Esophagus (tissue), 2 donors: Measurements from ENCODE around the gene ANKH. TPM values are rescaled to one million over a fixed set of nuclear protein-coding genes. Genes with fewer than 3 reads are reported as not detected.
A peak's percentile ranks its signal among the peaks of the same experiment; 100 is the strongest.

ENCODE experiments used
- H3K27ac ChIP-seq, 2 donors: one replicate each; pipeline ENCODE4 v1.5.1; 2013; ENCODE audit warnings: low read depth in 2 of 2, mild to moderate bottlenecking in 2 of 2, inconsistent platforms in 1 of 2, low read length in 1 of 2, moderate library complexity in 1 of 2
- H3K27me3 ChIP-seq, 2 donors: one replicate each; pipeline ENCODE4 v1.6.1; 2013; ENCODE audit warnings: low read length in 2 of 2, control low read depth in 1 of 2, mild to moderate bottlenecking in 1 of 2; ENCODE audit not compliant: insufficient read depth in 2 of 2, control insufficient read depth in 1 of 2
- H3K36me3 ChIP-seq, 2 donors: one replicate each; pipeline ENCODE4 v1.6.1; 2013; ENCODE audit warnings: low read length in 1 of 2; ENCODE audit not compliant: control insufficient read depth in 2 of 2, insufficient read depth in 2 of 2
- H3K4me1 ChIP-seq, 2 donors: one replicate each; pipeline ENCODE4 v1.6.1; 2013; ENCODE audit warnings: low read length in 1 of 2; ENCODE audit not compliant: control insufficient read depth in 2 of 2, insufficient read depth in 2 of 2
- H3K4me3 ChIP-seq, 2 donors: one replicate each; pipeline ENCODE4 v1.5.1; 2013; ENCODE audit warnings: low read length in 2 of 2, mild to moderate bottlenecking in 2 of 2, low read depth in 1 of 2, moderate library complexity in 1 of 2
- H3K9me3 ChIP-seq, 2 donors: one replicate each; pipeline ENCODE4 v1.6.1; 2013; ENCODE audit warnings: mild to moderate bottlenecking in 2 of 2, low read depth in 1 of 2, low read length in 1 of 2, moderate library complexity in 1 of 2; ENCODE audit not compliant: control insufficient read depth in 2 of 2, insufficient read depth in 1 of 2
- WGBS, 2 donors: extraction: QIAGEN DNeasy Blood & Tissue Kit; methylation state at CpG; one replicate each; pipeline ENCODE4 v1.1.7; 2013; 5-methylcytosine and 5-hydroxymethylcytosine counted together
- polyA plus RNA-seq, 2 donors: library from polyadenylated mRNA; stranded (reverse); fragments of 200-250 nt; gene quantifications; one replicate each; pipeline ENCODE4 v1.2.3, GENCODE V29; 2013
- donor health status: healthy with polysubstance abuse.
- donor health status: Bipolar disorder and iron deficiency.

The ANKH gene
- polyA plus RNA-seq, 2 donors: 5.6 to 12.7 TPM

DNA sequence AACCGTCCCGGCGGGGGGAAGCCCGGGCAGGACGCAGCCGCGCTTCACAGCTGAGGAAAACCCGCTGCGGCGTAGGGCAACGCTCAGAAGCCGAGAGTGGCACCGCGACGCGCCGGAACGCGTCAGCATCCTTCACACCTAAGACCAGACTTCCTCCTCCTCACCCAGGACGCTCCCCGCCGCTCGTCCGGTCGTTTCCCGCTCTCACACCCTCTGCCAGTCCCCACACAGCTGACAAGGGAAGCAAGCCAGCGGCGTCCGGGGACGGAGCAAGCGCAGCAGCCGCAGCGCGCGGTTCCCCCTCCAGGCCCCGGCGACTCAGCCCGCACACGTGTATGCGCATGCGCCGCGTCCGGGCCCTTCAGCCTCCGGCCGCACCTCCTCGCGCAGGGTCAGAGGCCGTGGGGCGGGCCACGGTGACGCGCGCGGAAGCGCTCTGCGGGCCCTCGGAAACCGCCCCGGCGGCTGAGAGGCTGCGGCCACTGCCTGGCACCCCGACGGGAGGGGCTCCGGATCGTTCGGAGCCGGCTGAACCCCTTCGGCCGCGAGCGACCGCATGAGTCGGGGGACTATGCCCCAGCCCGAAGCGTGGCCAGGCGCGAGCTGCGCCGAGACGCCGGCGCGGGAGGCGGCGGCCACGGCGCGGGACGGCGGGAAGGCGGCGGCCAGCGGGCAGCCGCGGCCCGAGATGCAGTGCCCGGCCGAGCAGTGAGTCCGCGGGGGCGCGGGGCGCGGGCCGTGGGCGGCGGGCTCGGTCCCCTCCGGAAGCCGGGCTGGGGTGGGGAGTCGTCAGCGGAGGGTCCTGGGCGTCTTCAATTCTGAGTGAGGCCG lies 207.1 kb downstream of the ANKH start, which contains the start of gene OTULIN:
OTULIN (plus strand) TSS at position 449 of the 831 bp plus-strand sequence; CDS start at position 557, 108 bp downstream.
- Histone ChIP-seq H3K9me3 (no peaks in the 10 kb centered on the region), H3K27me3 (no peaks in the 10 kb centered on the region), H3K27ac (peak within 1 kb of the TSS; percentile 97 to 99), H3K36me3 (peaks cover 3% of the 10 kb centered on the region in 2 donors), H3K4me3 (peak within 1 kb of the TSS; percentile 79 to 89), H3K4me1 (peaks cover 4 to 15% of the 10 kb centered on the region in 2 donors)
- 0% methylated on average over 113 to 115 of the region's 115 CpGs for WGBS, 2 donors

DNA sequence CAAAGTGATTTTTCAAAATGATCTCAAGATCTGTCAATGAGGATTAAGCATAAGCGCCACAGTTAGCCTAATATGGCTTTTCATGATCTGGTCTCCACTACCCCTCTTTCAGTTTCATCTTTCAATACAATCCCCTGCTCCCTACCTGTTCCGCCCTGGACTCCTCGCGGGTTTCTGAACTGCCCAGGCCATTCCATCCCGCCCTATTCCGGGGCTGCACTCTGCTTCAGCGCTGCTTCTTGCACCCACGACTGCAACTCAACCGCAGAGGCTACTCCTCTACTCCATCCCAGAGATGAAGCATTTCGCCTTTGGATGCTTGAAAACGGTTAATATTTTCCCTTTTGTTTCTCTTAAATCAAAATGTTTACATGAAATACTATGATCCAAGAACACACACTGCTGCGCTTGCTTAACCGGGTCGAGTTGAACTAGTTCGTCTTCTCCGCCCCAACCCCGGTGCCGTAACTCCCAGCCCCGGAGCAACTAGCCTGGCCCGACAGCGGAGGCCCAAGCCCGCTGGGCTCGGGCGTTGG lies 207.8 kb downstream of the ANKH start:
- Histone ChIP-seq H3K4me3 (peak overlapping the region; percentile 79 to 89), H3K36me3 (peaks cover 3% of the 10 kb centered on the region in 2 donors), H3K27ac (peak overlapping the region; percentile 97 to 99), H3K9me3 (no peaks in the 10 kb centered on the region), H3K4me1 (peaks cover 4 to 16% of the 10 kb centered on the region in 2 donors), H3K27me3 (no peaks in the 10 kb centered on the region)
- WGBS, 2 donors: 1% methylated on average over 24 of the region's 24 CpGs

DNA sequence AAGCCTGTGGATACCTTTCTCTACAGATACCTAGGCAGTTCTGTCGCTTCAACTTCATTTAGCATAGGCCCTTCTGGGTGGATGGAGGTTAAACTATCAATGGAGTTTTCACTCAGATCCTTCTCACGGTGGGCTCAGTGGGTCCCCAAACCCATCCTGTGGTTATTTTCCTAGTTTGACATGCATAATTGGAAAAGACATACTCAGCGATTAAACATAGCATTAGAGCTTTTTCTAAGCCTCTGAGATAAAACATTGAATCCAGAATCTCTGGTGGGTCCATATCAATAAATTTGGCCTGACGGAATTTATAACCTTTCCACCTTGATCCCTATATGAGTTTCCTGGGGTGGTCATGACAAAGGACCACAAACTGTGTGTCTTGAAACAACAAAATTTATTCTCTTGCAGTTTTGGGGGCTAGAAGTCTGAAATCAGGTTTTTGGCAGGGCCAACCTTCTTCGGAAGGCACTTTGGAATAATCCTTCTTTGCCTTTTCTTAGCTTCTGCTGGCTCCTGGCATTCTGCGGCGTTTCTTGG lies 208.8 kb downstream of the ANKH start:
- Histone ChIP-seq H3K36me3 (peaks cover 0 to 3% of the 10 kb centered on the region in 2 donors), H3K4me3 (no peak overlapping the region), H3K4me1 (peaks cover 4 to 14% of the 10 kb centered on the region in 2 donors), H3K27ac (peak overlapping the region in 1 of 2 donors; percentile 28), H3K27me3 (no peaks in the 10 kb centered on the region), H3K9me3 (no peaks in the 10 kb centered on the region)
- WGBS, 2 donors: 87 to 90% methylated on average over 7 of the region's 7 CpGs

DNA sequence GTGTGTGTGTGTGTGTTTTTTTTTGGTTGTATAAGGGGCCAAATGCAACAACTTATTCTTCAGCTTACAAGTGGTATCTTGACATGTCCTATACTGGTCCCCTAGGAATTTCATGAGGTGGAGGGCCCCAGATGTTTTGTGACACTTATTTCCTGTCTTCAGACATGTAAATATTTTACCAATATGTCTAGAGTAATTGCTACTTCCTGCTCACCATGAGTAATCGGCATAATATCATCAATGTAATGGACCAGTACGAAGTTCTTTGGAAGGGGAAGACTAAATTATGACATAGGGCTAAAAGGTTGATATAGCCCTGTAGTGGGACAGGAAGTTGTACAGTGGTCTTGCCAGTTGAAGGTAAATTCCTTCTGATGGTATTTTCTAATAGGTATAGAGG lies 210.7 kb downstream of the ANKH start:
- Histone ChIP-seq H3K36me3 (peaks cover 0 to 3% of the 10 kb centered on the region in 2 donors), H3K4me3 (no peak overlapping the region), H3K27ac (peak overlapping the region; percentile 40 to 71), H3K27me3 (no peaks in the 10 kb centered on the region), H3K4me1 (peaks cover under 1 to 6% of the 10 kb centered on the region in 2 donors), H3K9me3 (no peaks in the 10 kb centered on the region)
- 67 to 72% methylated on average over 2 of the region's 2 CpGs for WGBS, 2 donors

- Histone ChIP-seq H3K36me3 (peaks cover 0 to 3% of the 10 kb centered on the region in 2 donors), H3K27ac (peak overlapping the region; percentile 40 to 71), H3K9me3 (no peaks in the 10 kb centered on the region), H3K27me3 (no peaks in the 10 kb centered on the region), H3K4me3 (no peak overlapping the region), H3K4me1 (peaks cover 0 to 5% of the 10 kb centered on the region in 2 donors)
- WGBS, 2 donors: 58 to 68% methylated on average over 3 of the region's 3 CpGs
Measured at GRCh38 chr5:14659821-14660607, 211.6 kb downstream of the ANKH start.

DNA sequence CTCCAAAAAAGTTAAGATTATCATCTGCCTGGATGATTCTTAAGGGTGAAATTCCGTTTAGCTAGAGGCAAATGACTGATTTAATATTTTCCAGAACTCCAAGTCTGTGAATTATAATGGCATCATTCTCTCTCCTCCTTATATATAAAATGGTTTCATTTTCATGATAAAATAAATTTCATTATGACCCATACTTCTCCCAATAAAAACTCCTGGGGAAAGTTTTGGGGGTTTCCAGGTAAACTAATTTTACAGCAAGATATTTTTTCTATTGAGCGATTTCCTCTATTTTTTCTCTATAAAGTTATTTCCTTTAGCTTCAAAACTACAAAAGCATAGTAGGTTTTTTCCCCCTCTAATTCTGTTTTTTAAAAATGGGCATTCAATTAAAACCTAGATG lies 214.7 kb downstream of the ANKH start:
- Histone ChIP-seq H3K27ac (no peak overlapping the region), H3K36me3 (no peaks in the 10 kb centered on the region), H3K27me3 (no peaks in the 10 kb centered on the region), H3K9me3 (no peaks in the 10 kb centered on the region), H3K4me1 (peaks cover 0 to 5% of the 10 kb centered on the region in 2 donors), H3K4me3 (no peak overlapping the region)
- WGBS, 2 donors: 45 to 67% methylated on average over 2 of the region's 2 CpGs

GRCh38 chr5:14655146-14655741 lies 216.3 kb downstream of the ANKH start:
- no peaks in the 10 kb centered on the region for H3K27me3 ChIP-seq
- no peak overlapping the region for H3K27ac ChIP-seq
- H3K4me3 ChIP-seq: no peak overlapping the region
- no peaks in the 10 kb centered on the region for H3K9me3 ChIP-seq
- peaks cover 0 to 3% of the 10 kb centered on the region in 2 donors for H3K4me1 ChIP-seq
- no peaks in the 10 kb centered on the region for H3K36me3 ChIP-seq
- 39 to 54% methylated on average over 4 of the region's 4 CpGs for WGBS, 2 donors
